Activated naive CD4-positive, alpha-beta T cell treated with anti-CD3 and anti-CD28 coated beads, Interleukin-2, amount 10 ng/mL, durations not matched to agents 7 days and 5 days (primary cell): ENCODE results near the gene PRXL2A.

ENCODE experiments used
- CTCF ChIA-PET: fragments of 350-600 bp; sonication (Branson Sonifier 250); formaldehyde crosslinking; loops from one replicate; lab custom pipeline; 2021; ENCODE audit warnings: antibody characterized with exemption; lab: Charles Lee
- DNase-seq: peaks from one replicate; pipeline ENCODE4 v3.0.0-alpha.2; 2020
- H3K27ac Mint-ChIP-seq: one replicate; pipeline ENCODE4 v1.8.0; 2021; ENCODE audit warnings: mild to moderate bottlenecking, moderate library complexity, mixed read lengths
- H3K27me3 Mint-ChIP-seq: one replicate; pipeline ENCODE4 v1.8.0; 2021; ENCODE audit warnings: mild to moderate bottlenecking, mixed read lengths
- H3K36me3 Mint-ChIP-seq: one replicate; pipeline ENCODE4 v1.8.0; 2021; ENCODE audit warnings: mixed read lengths
- H3K4me1 Mint-ChIP-seq: one replicate; pipeline ENCODE4 v1.8.0; 2021; ENCODE audit warnings: mixed read lengths
- H3K4me3 Mint-ChIP-seq: one replicate; pipeline ENCODE4 v1.8.0; 2021; ENCODE audit warnings: mild to moderate bottlenecking, moderate library complexity, mixed read lengths
- H3K9me3 Mint-ChIP-seq: one replicate; pipeline ENCODE4 v1.8.0; 2021; ENCODE audit warnings: mixed read lengths

PRXL2A gene

DNA sequence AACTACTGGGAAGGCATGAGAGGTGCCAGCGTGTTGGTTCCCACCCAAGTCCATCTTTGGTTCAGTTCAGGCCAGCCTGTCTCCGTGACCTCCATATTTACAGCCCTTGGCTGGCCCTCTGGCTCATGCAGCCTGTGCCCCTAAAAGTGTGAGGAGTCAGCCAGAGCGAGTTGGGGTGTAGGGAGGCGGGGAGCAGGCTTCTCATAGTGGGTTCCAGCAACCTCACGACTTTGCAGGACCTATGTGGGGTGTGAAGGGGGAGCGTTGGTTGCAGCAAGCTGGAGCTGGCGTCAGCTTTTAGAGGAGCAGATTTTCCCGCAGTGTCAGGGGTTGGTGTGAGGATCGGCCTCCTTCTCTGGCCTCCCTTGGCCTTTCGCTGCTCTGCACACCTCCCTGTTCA, 55.5 kb downstream of the PRXL2A start:
- Mint-ChIP-seq H3K4me3 (peak overlapping the region; percentile 67), H3K4me1 (peaks cover 99% of the 10 kb centered on the region), H3K9me3 (no peaks in the 10 kb centered on the region), H3K36me3 (peaks cover 56% of the 10 kb centered on the region), H3K27ac (peak overlapping the region; percentile 94), H3K27me3 (no peaks in the 10 kb centered on the region)
- DNase-seq = no peak
- CTCF ChIA-PET = interaction anchor here (1.0 to 39.3 kb wide), 5 partner anchors 8 to 73 kb away, joined by 3 to 986 read pairs (median 8); no protein-coding TSS in a partner anchor

DNA sequence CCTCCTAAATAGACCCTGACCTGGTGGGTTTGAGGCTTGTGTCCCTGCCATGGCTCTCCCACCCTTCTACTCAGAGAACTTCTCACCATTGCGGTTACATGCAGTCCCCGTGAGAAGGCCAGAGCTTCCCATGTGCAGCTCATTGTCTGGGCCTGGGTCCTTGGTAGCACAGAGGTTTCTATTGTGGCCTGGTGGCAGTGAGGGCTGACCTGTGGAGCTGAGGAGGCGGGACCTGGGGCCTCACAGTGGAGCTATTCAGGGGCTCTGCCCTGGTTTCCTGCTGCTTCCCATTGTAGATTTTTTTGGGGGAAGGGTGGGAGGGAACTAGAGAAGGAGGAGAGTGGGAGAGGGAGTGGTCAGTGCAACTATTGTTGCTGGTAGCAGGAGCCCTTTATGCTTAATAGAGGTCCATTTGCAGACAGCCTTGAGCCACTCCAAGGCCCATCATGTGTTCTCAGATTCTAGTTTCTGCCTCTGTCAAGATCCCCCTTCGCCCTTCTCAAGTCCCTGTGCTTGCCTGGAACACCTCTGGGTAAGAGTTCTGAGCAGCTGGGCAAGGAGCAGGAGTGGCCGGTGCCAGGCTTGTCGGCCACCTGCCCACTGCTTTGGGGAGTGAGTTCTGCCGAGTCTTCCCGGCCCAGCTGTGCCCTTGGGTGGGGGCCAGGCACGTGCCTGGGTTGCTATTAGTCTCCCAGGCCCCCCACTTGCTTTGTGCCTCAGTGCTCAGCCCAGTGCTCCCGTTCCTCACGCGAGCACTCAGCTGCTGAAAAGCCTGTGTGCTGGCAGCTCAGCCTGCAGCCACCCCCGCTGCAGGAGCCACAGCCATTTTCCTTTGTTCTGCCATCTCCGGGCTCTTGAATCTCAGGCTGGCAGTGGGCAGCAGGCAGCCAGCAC, 56.5 kb downstream of the PRXL2A start:
- no peaks in the 10 kb centered on the region for H3K27me3 Mint-ChIP-seq
- peaks cover 99% of the 10 kb centered on the region for H3K4me1 Mint-ChIP-seq
- H3K27ac Mint-ChIP-seq = peak overlapping the region; percentile 94
- peaks cover 56% of the 10 kb centered on the region for H3K36me3 Mint-ChIP-seq
- peak; percentile 43 for DNase-seq
- CTCF ChIA-PET = interaction anchor here (0.6 to 39.3 kb wide), 5 partner anchors 7 to 41 kb away, joined by 3 to 986 read pairs (median 8); no protein-coding TSS in a partner anchor
- H3K4me3 Mint-ChIP-seq = peak overlapping the region; percentile 67
- no peaks in the 10 kb centered on the region for H3K9me3 Mint-ChIP-seq

DNA sequence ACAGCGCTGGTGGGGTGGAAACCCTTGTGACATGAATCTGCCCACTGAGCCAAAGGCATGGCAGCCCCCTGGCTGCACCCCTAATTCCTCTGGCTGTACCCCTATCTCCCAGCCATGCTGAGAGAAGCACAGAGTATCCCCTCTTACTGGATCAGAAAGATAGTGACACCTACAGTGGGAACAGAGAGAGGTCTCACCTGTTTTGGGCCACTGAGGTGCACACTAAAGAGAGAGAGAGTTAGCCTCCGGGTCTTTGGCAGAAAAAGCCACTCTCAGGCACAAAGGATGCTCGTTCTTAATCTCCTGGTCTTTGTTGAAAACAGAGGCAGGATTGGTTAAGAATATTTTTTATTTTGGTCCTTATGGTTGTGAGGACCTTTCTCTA, 57.1 kb downstream of the PRXL2A start:
- CTCF ChIA-PET = interaction anchor here (1.4 to 39.3 kb wide), 3 partner anchors 10 to 41 kb away, joined by 3 to 986 read pairs (median 15); no protein-coding TSS in a partner anchor
- Mint-ChIP-seq H3K27me3 (no peaks in the 10 kb centered on the region), H3K9me3 (no peaks in the 10 kb centered on the region), H3K4me3 (peak overlapping the region; percentile 67), H3K36me3 (peaks cover 54% of the 10 kb centered on the region), H3K4me1 (peaks cover 99% of the 10 kb centered on the region), H3K27ac (peak overlapping the region; percentile 94)
- DNase-seq = no peak

DNA sequence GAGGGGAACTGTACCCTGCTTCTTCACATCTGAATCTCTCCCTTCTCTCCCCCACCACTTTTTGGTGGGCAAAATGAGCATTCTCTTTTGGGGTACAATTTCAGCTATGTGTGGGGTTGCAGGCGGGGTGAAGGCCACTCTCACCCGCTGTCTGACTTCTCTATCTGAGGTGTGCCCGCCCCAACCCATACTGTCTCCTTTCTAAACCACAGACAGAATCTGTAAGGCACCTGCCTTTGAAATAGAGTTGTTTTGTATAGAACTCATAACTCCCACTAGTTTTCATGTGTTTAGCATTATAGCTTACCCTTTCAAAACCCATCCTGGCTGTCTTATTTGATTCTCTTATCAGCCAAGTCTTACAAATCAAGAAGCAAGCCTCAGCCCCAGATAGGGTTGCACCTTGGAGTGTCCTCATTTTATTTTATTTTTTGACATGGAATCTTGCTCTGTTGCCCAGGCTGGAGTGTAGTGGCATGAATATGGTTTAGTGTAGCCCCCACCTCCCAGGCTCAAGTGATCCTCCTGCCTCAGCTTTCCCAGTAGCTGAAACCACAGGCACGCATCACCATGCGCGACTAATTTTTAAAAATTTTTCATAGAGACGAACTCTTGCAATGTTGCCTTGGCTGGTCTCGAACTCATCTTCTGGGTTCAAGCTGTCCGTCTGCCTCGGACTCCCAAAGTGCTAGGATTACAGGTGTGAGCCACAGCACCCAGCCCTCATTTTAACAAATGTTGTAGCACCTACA, 57.7 kb downstream of the PRXL2A start:
- CTCF ChIA-PET = interaction anchor here (0.6 to 39.3 kb wide), 5 partner anchors 9 to 40 kb away, joined by 3 to 986 read pairs (median 4); no protein-coding TSS in a partner anchor
- no peaks in the 10 kb centered on the region for H3K9me3 Mint-ChIP-seq
- H3K27me3 Mint-ChIP-seq = no peaks in the 10 kb centered on the region
- H3K36me3 Mint-ChIP-seq = peaks cover 53% of the 10 kb centered on the region
- H3K4me1 Mint-ChIP-seq = peaks cover 99% of the 10 kb centered on the region
- peak overlapping the region; percentile 67 for H3K4me3 Mint-ChIP-seq
- DNase-seq = peak; percentile 69
- peak overlapping the region; percentile 94 for H3K27ac Mint-ChIP-seq

DNA sequence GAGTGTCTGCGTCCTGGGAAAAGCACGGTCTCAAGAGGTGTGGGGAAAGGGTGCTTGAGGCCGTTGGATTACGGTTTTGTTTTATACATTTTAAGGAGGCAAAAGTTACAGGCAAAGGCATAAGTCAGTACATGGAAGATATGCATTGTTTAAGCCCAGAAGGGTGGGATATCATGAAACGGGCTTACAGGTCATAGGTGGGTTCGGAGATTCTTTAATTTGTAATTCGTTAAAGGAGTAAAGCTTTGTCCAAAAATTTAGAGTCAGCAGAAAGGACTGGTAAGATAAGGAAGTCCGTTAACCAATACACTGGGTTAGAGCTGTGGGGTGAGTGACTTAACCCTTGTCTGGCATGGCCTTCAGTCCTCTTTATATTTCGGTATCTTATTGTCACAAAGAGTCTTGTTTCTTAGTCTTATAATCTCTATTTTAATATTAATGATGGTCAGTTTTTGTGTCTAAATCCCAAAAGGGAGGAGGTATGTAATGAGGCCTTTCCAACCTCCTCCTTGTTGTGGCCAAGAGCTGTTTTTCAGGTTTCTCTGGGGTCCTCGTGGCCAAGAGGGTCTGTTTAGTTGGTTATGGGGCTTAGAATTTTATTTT, 58.5 kb downstream of the PRXL2A start:
- H3K4me1 Mint-ChIP-seq = peaks cover 99% of the 10 kb centered on the region
- H3K36me3 Mint-ChIP-seq = peaks cover 52% of the 10 kb centered on the region
- no peaks in the 10 kb centered on the region for H3K27me3 Mint-ChIP-seq
- H3K9me3 Mint-ChIP-seq = no peaks in the 10 kb centered on the region
- DNase-seq = no peak
- peak overlapping the region; percentile 94 for H3K27ac Mint-ChIP-seq
- CTCF ChIA-PET = interaction anchor here (0.6 to 39.3 kb wide), 6 partner anchors 10 to 64 kb away, joined by 3 to 986 read pairs (median 4); no protein-coding TSS in a partner anchor
- H3K4me3 Mint-ChIP-seq = peak overlapping the region; percentile 67

DNA sequence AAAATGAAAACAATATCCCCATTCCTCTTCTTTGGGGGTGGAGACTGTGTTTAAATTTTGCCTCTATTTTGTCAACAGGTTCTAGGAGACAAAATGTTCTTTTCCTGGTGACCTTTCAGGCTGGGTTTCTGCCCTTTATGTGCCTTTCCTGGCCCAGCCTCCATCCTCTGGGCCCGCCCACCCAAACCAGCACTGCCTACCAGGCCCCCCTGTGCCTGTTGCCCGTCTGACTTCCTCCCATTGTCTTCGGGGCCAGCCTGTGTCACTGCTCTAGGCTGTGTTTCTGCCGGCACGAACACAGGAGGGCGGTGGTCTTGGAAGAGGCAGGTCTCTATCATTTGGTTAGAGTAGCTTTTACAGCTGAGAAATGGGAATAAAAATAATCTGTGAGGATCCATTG, 59.7 kb downstream of the PRXL2A start:
- CTCF ChIA-PET = interaction anchor here (0.8 to 39.3 kb wide), 4 partner anchors 10 to 38 kb away, joined by 4 to 986 read pairs (median 8); no protein-coding TSS in a partner anchor
- Mint-ChIP-seq H3K4me1 (peaks cover 99% of the 10 kb centered on the region), H3K27ac (peak overlapping the region; percentile 94), H3K27me3 (no peaks in the 10 kb centered on the region), H3K4me3 (peak overlapping the region; percentile 67), H3K9me3 (no peaks in the 10 kb centered on the region), H3K36me3 (peaks cover 54% of the 10 kb centered on the region)
- peak; percentile 70 for DNase-seq

DNA sequence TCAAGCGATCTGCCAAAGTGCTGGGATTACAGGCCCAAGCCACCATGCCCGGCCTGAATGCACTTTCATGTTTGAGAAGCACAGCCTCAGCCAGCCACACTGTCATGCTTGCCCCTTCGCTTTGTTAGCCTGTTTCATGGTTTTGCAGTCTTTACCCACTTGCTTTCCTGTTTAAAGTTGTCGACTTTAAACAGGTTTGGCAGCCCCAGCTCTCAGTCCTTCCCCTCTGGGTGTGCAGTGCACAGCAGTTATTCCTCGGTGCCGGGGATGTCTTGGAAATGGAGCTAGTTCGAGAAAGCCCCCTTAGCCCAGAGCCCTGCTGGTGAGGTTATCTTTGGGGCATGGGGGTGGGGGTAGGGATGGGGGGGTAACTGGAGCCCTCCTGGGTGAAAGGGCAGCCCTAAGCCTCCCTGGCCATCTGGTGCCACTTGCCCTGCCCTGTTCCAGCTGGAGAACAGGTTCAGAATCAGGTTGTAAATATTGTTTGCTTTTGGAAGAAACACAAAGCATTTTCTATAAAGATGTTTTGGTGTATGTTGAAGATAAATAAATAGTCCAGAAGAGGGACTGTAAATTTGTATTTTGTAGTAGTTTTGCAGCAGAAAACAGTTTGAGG, 60.6 kb downstream of the PRXL2A start:
- H3K27me3 Mint-ChIP-seq = no peaks in the 10 kb centered on the region
- H3K4me3 Mint-ChIP-seq = peak overlapping the region; percentile 67
- CTCF ChIA-PET = interaction anchor here (2.1 to 39.3 kb wide), 4 partner anchors 9 to 37 kb away, joined by 7 to 986 read pairs (median 12); no protein-coding TSS in a partner anchor
- peak; percentile 51 for DNase-seq
- peaks cover 99% of the 10 kb centered on the region for H3K4me1 Mint-ChIP-seq
- peaks cover 54% of the 10 kb centered on the region for H3K36me3 Mint-ChIP-seq
- no peaks in the 10 kb centered on the region for H3K9me3 Mint-ChIP-seq
- peak overlapping the region; percentile 94 for H3K27ac Mint-ChIP-seq

DNA sequence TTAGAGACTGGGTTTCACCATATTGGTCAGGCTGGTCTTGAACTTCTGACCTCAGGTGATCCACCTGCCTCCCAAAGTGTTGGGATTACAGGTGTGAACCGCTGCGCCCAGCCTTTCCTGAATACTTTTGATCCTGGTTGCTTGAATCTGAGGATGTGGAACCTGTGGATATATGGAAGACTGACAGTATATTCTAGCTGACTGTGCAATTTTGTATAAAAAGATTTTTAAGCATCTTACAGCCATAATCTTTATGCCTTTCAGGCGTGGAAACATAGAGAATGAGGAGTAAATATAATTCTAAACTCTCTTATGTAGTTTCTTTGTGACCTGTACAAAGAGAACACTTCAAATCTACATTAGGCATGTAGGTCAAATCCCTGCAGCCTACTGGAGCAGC, 61.9 kb downstream of the PRXL2A start:
- Mint-ChIP-seq H3K27me3 (no peaks in the 10 kb centered on the region), H3K27ac (peak overlapping the region; percentile 85), H3K4me3 (no peak overlapping the region), H3K9me3 (no peaks in the 10 kb centered on the region), H3K4me1 (peaks cover 97% of the 10 kb centered on the region), H3K36me3 (peaks cover 60% of the 10 kb centered on the region)
- CTCF ChIA-PET = interaction anchor here (0.6 to 39.3 kb wide), 5 partner anchors 10 to 36 kb away, joined by 3 to 986 read pairs (median 10); no protein-coding TSS in a partner anchor
- no peak for DNase-seq

DNA sequence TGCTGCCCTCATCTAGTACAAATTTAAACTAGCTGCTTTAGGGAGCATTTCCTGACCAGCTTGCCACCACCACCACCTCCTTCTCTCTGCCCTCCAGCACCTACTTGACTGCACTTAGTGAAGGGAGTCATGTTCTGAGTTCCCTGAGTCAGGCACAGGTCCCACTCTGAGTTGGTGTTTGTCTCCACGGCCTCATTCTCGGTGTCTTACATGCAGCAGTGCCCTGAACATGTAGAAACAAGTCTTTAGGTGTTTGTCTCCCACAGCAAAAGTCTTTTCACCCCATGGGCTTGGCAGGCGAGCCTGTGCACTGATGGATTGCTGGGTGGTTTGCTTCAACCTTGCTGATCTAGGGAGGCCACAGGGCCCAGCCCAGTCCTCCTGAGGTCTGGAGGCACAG, 62.6 kb downstream of the PRXL2A start:
- H3K4me3 Mint-ChIP-seq = peak overlapping the region; percentile 59
- peaks cover 95% of the 10 kb centered on the region for H3K4me1 Mint-ChIP-seq
- H3K27ac Mint-ChIP-seq = peak overlapping the region; percentile 85
- DNase-seq = no peak
- no peaks in the 10 kb centered on the region for H3K27me3 Mint-ChIP-seq
- CTCF ChIA-PET = interaction anchor here (0.7 to 39.3 kb wide), 6 partner anchors 7 to 35 kb away, joined by 3 to 986 read pairs (median 9); no protein-coding TSS in a partner anchor
- H3K9me3 Mint-ChIP-seq = no peaks in the 10 kb centered on the region
- H3K36me3 Mint-ChIP-seq = peaks cover 61% of the 10 kb centered on the region

DNA sequence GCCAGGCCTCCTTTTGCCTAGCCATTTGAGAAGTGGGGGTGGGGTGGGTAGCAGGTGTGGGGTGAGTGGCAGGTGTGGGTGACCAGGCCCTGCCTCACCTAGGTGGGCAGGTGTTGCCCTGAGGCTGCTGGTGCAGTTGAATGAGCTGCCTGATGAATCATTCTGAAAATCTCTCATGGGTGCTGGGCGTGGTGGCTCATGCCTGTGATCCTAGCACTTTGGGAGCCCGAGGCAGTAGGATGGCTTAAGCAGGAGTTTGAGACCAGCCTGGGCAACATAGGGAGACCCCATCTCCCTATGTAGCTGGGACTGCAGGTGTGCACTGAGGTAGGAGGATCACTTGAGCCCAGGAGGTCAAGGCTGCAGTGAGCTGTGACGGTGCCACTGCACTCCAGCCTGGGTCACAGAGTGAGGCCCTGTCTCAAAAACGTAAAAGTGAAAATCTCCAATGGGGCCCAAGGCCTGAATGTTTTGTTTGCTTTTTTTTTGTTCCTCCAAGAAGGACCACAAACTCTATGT, 63.4 kb downstream of the PRXL2A start:
- H3K36me3 Mint-ChIP-seq = peaks cover 64% of the 10 kb centered on the region
- DNase-seq = peak; percentile 51
- H3K27me3 Mint-ChIP-seq = no peaks in the 10 kb centered on the region
- no peaks in the 10 kb centered on the region for H3K9me3 Mint-ChIP-seq
- H3K4me3 Mint-ChIP-seq = peak overlapping the region; percentile 49
- H3K27ac Mint-ChIP-seq = peak overlapping the region; percentile 85
- peaks cover 88% of the 10 kb centered on the region for H3K4me1 Mint-ChIP-seq
- CTCF ChIA-PET = interaction anchor here (0.7 to 39.3 kb wide), 4 partner anchors 8 to 34 kb away, joined by 3 to 986 read pairs (median 10); no protein-coding TSS in a partner anchor

DNA sequence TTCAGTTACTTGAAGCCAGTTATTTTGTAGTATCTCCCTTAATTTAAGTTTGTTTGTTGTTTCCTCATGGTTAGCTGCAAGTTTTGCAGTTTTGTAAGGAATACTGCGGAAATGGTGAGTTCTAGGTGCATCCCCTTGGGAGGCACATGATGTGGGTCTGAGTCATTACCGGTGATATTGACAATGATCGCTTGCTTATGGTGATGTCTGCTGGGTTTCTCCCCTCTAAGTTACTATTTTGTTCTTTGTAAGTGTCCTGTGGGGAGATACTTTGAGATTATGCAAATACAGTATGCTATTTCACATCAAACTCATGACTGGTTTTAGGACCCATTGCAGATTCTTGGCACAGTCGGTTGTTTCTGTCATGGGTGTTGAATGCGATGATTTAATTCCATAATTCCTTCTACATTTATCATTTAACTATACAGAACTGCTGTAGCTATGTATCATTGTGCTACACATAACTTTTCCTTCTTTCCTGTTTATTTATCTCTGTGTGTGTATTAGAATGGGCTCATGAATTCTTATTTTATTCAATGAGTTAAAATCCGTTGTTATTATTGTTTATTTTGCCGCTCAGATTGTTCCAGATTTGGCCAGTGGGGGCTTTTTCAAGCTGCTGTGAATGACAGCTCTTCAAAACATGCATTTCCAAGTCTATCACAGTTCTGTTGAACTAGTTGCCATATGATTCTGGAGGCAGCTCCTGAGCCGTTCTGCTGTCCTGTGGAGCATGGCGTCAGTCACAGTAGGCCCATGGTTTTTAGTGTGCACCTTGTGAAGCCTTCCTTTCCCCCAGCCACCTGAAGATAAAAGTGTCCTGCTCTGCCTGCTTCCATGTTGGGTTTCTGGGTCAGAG, 64.1 kb downstream of the PRXL2A start:
- Mint-ChIP-seq H3K9me3 (peaks cover 3% of the 10 kb centered on the region), H3K27ac (peak overlapping the region; percentile 85), H3K36me3 (peaks cover 68% of the 10 kb centered on the region), H3K4me1 (peaks cover 88% of the 10 kb centered on the region), H3K27me3 (no peaks in the 10 kb centered on the region), H3K4me3 (peak overlapping the region; percentile 49)
- DNase-seq = no peak
- CTCF ChIA-PET = interaction anchor here (0.9 to 39.3 kb wide), 4 partner anchors 9 to 34 kb away, joined by 4 to 986 read pairs (median 10); no protein-coding TSS in a partner anchor

DNA sequence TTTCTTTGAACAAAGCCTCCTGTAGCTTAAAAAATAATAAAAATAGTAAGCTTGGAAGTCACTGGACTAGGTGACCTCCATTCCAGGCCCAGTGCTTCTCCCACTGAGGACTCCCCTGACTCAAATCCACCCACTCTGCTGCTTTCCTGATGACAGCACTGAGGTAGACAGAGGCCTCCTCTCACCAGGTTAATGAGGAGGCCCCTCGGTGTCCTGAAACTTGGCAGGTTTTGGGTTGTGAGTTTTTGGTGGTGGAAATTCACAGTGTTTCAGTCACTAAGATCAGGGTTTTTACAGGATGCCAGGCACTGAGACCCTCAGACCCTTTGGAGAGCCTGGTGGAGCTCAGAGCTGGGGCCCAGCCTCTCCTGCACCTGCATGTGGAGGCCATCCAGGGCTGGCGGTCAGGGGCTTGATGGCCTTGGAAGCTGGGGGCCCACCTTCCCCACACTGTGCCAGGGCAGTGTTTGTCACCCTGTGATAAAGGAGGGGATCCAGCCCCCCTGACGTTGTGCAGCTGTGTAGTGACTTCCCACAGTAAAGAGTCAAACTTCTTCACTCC, 64.8 kb downstream of the PRXL2A start:
- no peaks in the 10 kb centered on the region for H3K27me3 Mint-ChIP-seq

More for the DNA sequence above, 64.8 kb downstream of the PRXL2A start:
- no peak overlapping the region for H3K4me3 Mint-ChIP-seq
- H3K27ac Mint-ChIP-seq = peak overlapping the region; percentile 85
- CTCF ChIA-PET = interaction anchor here (0.9 to 39.3 kb wide), 3 partner anchors 10 to 33 kb away, joined by 4 to 986 read pairs (median 8); no protein-coding TSS in a partner anchor
- H3K36me3 Mint-ChIP-seq = peaks cover 75% of the 10 kb centered on the region
- DNase-seq = no peak
- H3K9me3 Mint-ChIP-seq = peaks cover 4% of the 10 kb centered on the region
- H3K4me1 Mint-ChIP-seq = peaks cover 88% of the 10 kb centered on the region
